ENCODE measurements around the gene MRNIP.

DNA sequence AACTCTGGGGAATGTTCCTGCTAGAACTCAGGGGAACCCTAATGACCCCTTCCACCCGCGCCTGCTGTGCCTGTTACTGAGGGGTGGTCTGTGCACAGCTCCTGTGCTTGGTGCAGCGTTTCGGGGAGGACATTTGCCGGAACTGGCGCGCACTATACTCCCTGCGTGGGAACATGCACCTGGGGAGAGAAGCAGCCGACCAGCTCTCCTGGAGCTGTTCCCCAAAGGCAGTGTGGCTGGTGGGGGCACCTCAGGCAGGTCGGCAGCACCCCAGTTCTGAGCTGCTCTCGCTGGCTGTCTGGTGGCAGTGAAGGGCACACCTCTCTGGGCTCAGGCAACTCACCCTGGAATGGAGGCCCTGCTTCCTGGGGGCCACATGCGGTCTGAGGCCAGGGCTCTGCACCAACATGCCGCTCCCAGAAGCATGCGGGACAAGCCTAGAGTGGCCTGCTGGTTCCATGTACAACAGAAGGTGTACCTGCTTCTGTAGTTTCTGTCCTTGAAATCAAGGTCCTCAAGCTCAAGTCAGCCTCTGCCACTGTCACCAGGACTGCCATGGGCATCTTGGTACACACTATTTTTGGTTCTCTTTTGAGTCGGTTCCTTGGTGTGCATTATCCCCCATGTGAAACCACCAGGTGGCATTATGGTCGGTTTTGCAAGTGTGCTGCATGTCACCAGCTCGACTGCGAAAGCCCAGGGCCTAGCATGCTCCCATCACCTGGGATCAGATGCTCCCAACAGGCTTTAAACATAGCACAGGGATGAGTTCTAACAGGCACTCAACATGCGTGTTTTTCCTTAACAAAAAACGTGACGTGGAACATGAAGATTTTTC is 7.8 kb upstream of the MRNIP start:
- TF ChIP-seq, protein P1, sequence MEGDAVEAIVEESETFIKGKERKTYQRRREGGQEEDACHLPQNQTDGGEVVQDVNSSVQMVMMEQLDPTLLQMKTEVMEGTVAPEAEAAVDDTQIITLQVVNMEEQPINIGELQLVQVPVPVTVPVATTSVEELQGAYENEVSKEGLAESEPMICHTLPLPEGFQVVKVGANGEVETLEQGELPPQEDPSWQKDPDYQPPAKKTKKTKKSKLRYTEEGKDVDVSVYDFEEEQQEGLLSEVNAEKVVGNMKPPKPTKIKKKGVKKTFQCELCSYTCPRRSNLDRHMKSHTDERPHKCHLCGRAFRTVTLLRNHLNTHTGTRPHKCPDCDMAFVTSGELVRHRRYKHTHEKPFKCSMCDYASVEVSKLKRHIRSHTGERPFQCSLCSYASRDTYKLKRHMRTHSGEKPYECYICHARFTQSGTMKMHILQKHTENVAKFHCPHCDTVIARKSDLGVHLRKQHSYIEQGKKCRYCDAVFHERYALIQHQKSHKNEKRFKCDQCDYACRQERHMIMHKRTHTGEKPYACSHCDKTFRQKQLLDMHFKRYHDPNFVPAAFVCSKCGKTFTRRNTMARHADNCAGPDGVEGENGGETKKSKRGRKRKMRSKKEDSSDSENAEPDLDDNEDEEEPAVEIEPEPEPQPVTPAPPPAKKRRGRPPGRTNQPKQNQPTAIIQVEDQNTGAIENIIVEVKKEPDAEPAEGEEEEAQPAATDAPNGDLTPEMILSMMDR (IDR thresholded peaks at IDR 0.05): no peak
- TF ChIP-seq POLR2A (IDR thresholded peaks at IDR 0.05) (no peak), POLR2AphosphoS5 (IDR thresholded peaks at IDR 0.05) (no peak)
